HG03469 (cell line): ENCODE measurements around the gene VASP.

ENCODE experiments used
- ATAC-seq: cut with Tn5 transposase; IDR thresholded peaks from one replicate; pipeline ENCODE4 v1.9.1; 2021; ENCODE audit warnings: mild to moderate bottlenecking, moderate library complexity, moderate number of reproducible peaks; ENCODE audit not compliant: unreplicated experiment

The VASP gene

GRCh38 chr19:45506989-45507871 is at the start of gene VASP:
Gene VASP (plus strand): TSS chr19:45507479. CDS start chr19:45507772, 293 bp downstream.
- ATAC-seq, result peak; percentile 32

- no peak for ATAC-seq
These were observed 49.5 kb upstream of the VASP start for GRCh38 chr19:45457776-45458175.

- ATAC-seq, result no peak
These were observed 46.4 kb upstream of the VASP start for GRCh38 chr19:45460807-45461347.

- no peak for ATAC-seq
These were observed 45.1 kb upstream of the VASP start for GRCh38 chr19:45462174-45462573.

- ATAC-seq, result no peak
These were observed 44.0 kb upstream of the VASP start for GRCh38 chr19:45463241-45463640.

- no peak for ATAC-seq
These were observed 43.0 kb upstream of the VASP start for GRCh38 chr19:45464274-45464673.

- ATAC-seq, result no peak
These were observed 42.3 kb upstream of the VASP start for GRCh38 chr19:45464852-45465441.

- ATAC-seq, result no peak
These were observed 40.2 kb upstream of the VASP start for GRCh38 chr19:45467115-45467455.

- no peak for ATAC-seq
These were observed 39.7 kb upstream of the VASP start, which contains the start of gene FOSB for GRCh38 chr19:45467456-45468158. Gene FOSB (plus strand): TSS chr19:45467996. CDS start chr19:45468587, 591 bp downstream.

- ATAC-seq, result no peak
These were observed 39.1 kb upstream of the VASP start for GRCh38 chr19:45468159-45468651.

- ATAC-seq, result no peak
These were observed 38.5 kb upstream of the VASP start for GRCh38 chr19:45468803-45469131.

- peak; percentile 35 for ATAC-seq
These were observed 37.9 kb upstream of the VASP start for GRCh38 chr19:45469132-45469944.

GRCh38 chr19:45469945-45470761 is 37.1 kb upstream of the VASP start:
- no peak for ATAC-seq

- ATAC-seq, result no peak
These were observed 36.6 kb upstream of the VASP start for GRCh38 chr19:45470762-45471081.

GRCh38 chr19:45471111-45471930 is 36.0 kb upstream of the VASP start:
- no peak for ATAC-seq

- ATAC-seq, result no peak
These were observed 35.2 kb upstream of the VASP start for GRCh38 chr19:45471931-45472562.

GRCh38 chr19:45472563-45473366 is 34.5 kb upstream of the VASP start:
- no peak for ATAC-seq

GRCh38 chr19:45473367-45473681 is 34.0 kb upstream of the VASP start:
- ATAC-seq, result no peak
